GM21367 (cell line): ENCODE measurements around the gene SLC39A11.

Source experiments
- ATAC-seq: cut with Tn5 transposase; IDR thresholded peaks from one replicate; pipeline ENCODE4 v1.9.1; 2021; ENCODE audit not compliant: unreplicated experiment

Gene SLC39A11

GRCh38 chr17:72671016-72671415 lies 421.5 kb downstream of the SLC39A11 start:
- no peak for ATAC-seq

- no peak for ATAC-seq
Measured at GRCh38 chr17:72667096-72668063, 425.1 kb downstream of the SLC39A11 start.

- ATAC-seq, result no peak
Measured at GRCh38 chr17:72665852-72666851, 426.3 kb downstream of the SLC39A11 start.

- ATAC-seq, result no peak
Measured at GRCh38 chr17:72662827-72663190, 429.7 kb downstream of the SLC39A11 start.

- no peak for ATAC-seq
Measured at GRCh38 chr17:72661945-72662826, 430.3 kb downstream of the SLC39A11 start.

- ATAC-seq, result no peak
Measured at GRCh38 chr17:72661116-72661944, 431.2 kb downstream of the SLC39A11 start.

GRCh38 chr17:72660274-72661115 lies 432.0 kb downstream of the SLC39A11 start:
- ATAC-seq, result no peak

GRCh38 chr17:72659811-72660210 lies 432.7 kb downstream of the SLC39A11 start:
- ATAC-seq, result no peak

GRCh38 chr17:72658675-72659074 lies 433.8 kb downstream of the SLC39A11 start:
- ATAC-seq, result no peak

GRCh38 chr17:72657467-72658317 lies 434.8 kb downstream of the SLC39A11 start:
- ATAC-seq, result no peak

GRCh38 chr17:72656130-72656763 lies 436.2 kb downstream of the SLC39A11 start:
- no peak for ATAC-seq

GRCh38 chr17:72654706-72655105 lies 437.8 kb downstream of the SLC39A11 start:
- ATAC-seq, result no peak

GRCh38 chr17:72651988-72652387 lies 440.5 kb downstream of the SLC39A11 start:
- no peak for ATAC-seq

GRCh38 chr17:72648702-72649101 lies 443.8 kb downstream of the SLC39A11 start:
- no peak for ATAC-seq

- no peak for ATAC-seq
Measured at GRCh38 chr17:72646176-72646575, 446.3 kb downstream of the SLC39A11 start.

- no peak for ATAC-seq
Measured at GRCh38 chr17:72644492-72644891, 448.0 kb downstream of the SLC39A11 start.

- ATAC-seq, result no peak
Measured at GRCh38 chr17:72643575-72644216, 448.8 kb downstream of the SLC39A11 start.
